Measurements from ENCODE around the gene CORO2B.

The CORO2B gene

DNA sequence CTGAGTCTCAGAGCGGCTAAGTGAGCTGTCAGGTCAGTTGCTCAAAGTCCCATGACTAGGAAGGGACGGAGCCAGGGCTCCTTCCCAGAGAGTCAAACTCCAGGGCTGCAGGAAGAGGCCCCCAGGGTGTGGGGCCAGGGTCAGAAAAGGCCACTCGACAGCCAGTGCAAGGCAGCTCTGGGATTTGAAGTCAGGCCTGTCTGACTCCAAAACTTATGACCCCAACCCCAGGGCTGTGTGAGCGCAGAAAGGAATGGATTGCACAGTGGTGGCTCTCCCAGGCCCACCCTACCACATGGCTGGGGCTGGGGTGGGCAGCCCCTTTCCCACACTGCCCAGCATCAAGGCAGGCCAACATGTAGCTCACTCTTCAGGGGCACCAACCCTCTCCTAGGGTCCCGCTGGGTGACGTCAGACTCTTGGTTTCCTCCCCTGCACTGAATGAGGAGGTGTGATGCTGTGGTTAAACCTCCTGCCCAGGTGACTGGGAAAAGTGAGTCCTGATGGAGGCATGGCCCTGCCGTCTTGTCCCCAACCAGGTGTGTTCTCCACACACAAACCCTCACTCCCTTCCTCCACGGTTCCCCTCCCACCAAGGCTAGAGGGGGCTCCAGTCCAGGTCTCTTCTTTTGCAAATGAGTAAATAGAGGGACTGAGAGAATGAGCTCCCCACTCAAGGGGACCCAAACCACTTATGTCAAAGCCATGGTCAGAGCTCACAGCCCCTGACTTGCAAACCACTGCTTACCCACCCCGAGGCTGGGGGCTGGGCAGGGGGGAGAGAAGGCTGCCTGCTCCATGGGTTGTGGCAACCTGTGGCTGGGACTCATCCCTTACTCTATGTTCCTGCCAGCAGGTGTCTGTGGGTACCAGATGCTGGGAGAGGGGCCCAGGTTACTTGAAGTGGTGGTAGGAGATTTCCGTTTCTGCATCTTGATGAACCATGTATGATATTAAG lies 23.8 kb upstream of the CORO2B start:
- no peak for DNase-seq

DNA sequence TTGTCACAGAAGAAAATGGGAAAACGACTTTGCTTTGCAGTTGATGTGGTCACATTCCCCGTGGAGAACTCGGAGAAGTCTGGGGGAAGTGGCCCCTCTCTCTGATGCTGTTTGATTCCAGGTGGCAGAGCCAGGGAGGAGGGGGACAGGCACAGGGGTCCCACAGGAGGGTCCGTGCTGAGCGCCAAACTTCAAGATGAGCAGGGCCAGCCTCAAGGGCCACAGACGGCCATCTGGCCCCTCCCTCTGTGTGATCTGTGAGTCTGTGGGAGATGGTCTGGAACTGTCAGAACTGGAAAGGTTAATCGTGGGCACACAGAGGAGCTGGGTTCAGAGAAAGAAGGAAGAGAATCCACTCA lies 23.1 kb upstream of the CORO2B start:
- no peak for DNase-seq

DNA sequence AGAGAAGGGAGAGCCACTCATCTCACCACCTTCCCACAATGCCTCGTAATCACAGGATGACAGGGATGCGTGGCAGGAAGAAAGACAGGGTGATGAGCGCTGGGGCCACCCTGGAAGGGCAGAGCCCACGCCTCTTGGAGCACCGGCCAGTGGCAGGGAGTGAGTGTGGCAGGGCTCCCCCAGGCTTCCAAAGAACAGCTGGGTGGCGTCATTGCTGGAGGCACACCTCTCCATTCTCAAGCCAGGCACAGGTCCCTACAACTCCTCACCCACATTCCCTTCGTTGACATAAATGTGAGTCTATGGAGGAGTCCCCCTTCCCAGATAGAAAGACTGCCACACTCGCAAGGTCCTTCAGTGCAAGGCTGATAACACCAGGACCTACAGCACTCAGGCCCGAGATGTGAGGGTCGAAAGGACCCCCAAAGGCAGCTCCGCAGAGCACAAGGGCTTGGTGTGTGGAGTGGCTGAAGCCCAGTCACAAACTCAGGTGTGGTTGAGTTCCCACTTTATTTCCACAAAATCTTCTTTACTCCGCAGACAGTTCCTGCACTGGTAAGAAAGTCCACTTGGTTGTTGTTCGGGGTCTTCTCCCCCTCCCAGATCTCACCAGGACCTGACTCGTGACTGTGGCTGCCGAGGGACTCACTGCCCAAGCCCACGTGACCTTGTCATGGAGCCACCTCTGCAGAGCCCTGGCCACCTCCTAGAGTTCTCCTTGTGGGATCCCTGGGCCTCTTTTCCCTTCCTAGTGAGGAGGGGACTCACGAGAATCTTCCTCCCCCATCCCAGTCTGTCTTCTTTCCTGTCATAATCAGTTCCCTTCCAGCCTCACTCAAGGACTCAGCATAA lies 22.4 kb upstream of the CORO2B start:
- no peak for DNase-seq

DNA sequence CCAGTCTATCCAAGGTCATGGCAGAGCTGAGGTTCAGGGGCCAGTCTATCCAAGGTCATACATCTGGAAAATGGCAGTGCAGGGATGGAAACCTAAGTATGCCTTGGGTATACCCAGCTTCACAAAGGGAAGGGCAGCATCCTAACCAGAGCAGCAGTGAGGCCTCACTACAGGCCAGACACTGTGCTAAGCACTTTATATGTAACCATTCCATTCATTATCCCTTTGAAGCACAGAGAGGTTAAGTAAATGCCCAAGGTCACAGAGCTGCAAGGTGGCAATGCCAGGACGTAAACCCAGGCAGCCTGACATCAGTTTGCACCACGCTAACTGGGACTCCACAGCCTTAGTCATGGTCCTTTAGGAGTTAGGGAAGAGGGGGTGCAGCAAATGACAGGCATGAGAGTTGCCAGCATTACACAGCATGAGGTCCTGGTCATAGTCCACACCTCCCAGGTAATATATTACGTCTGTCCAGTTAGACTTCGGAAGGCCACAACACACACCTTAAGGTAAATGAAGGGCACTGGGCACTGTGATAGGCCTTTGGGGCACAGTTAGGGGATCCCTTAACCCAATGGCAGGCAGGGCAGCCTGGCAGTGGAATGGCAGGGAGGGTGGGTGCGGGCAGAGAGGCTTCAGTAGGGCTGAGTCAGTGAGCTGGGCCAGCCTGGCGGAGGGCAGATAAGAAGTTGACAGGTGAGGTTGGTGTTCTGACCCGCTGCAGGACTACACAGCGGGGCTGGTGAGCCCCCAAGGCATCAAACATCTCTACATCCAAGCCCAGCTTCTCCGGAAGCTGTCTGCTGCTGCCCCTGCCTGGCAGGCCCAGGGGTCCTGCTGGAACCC lies 21.1 kb upstream of the CORO2B start:
- DNase-seq = no peak

DNA sequence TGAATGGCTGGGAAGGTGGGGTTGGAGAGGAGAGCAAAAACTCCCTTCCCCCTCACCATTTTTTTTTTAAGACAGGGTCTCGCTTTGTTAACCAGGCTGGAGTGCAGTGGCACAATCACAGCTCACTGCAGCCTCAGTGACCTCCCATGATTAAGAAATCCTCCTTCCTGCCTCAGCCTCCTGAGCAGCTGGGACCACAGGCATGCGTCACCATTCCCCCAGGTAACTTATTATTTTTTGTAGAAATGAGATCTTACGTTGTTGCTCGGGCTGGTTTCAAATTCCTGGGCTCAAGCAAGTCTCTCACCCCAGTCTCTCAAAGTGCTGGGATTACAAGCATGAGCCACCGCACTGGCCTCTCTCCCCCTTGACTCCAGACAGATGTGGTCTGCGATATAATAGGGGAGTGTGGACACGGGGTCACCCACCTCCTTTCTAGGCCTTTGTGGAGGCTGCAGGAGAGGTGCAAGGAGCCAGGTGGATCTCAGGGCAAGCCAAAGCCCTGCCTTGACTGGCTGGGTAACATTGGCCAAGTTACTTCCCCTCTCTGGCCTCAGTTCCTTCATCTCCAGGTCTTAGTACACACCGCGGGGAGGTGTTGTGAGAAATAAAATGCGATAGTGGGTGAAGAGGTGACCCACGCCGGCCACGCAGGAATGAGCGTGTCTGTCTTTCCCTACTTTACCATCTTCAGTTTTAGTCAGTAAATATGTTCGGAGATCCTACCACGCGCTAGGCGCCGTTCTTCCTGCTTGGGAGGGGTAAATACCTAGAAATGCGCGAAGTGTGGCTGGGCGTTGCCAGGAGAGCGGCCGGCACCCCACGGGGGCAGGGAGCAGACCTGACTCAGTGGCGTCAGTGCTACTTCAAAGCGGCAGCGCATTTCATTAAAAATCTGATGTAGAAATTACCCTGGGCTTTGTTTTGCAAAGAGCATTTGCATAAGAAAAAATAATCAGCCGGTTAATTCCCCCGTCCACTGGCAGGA lies 20.2 kb upstream of the CORO2B start:
- peak in 1 of 2 experiments; percentile 16 for DNase-seq

DNA sequence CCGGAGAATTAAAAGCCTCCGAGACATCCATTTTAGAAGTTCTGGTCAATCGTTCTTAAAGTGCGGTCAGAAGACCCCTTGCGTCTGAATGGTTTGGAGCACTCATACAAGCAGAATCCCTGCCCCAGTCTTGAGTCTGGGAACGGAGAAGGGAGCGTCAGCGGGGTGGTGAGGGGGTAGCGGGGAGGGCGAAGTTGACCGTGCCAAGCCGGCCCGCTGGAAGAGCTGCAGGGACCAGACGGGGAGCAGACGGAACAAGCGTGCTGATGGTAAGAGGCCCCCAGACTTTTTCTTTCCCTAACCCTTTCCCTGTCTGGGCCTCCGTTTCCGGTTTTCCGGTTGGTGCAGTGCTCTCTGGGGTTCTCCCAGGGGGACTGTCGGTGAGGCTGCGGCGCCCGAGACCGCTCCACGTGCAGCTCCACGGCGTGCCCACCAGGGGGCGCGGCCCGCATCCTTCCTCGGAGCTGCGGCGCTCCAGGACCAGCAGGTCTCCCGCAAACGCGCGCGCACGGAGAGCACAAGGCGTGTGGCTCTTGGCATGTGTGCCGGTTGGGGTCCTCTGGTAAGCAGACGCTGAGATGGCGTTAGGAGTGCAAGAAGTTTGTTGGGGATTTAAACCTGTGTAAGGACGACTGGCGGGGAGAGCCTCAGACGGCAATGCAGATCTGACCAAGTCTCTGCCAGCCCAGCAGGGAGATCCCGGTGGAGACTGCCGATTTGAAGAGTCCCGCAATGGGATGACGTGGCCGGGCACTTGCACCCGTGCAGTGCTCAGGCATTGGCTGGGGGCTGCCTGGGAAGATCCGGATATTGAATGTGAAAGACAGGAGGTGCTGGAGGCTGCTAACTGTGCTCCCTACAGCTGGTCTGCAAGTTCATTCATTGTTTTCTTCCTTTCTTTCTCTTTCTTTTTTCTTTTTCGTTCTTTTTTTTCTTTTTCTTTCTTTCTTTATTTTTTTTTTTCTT lies 19.2 kb upstream of the CORO2B start:
- peak; percentile 75 to 80 for DNase-seq

DNA sequence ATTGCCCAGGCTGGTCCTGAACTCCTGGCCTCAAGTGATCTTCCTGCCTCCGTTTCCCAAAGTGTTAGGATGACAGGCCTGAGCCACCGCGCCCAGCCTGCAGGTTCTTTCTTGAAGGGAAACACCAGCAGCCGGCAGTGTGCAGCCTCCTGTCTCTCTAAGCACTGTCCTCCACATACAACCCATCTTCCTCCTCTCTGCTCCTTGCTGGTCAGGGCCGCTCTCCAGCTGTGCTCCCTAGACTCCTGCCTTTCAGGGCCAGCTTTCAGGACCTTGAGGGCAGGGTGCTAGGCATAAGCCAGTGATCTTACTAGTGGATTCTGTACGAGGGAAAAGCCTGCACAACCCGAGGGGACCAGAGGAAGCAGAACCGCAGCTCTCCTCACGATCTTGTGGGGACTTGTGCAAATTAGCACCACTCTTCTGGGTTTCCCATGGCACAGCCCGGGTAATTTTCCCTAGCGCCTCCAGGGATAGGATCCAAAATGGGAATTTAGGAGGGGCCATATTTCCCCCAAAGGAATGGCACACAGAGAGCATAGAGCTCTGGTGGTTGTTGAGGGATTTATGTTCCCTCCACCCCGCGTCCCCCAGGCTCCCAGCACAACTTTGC lies 18.2 kb upstream of the CORO2B start:
- DNase-seq = no peak

- no peak for DNase-seq
Observed at GRCh38 chr15:68561171-68561900, 17.5 kb upstream of the CORO2B start.

- DNase-seq = no peak
Observed at GRCh38 chr15:68561901-68562300, 16.9 kb upstream of the CORO2B start.

GRCh38 chr15:68564173-68564572 lies 14.6 kb upstream of the CORO2B start:
- no peak for DNase-seq

GRCh38 chr15:68565234-68565633 lies 13.6 kb upstream of the CORO2B start:
- DNase-seq = no peak

DNA sequence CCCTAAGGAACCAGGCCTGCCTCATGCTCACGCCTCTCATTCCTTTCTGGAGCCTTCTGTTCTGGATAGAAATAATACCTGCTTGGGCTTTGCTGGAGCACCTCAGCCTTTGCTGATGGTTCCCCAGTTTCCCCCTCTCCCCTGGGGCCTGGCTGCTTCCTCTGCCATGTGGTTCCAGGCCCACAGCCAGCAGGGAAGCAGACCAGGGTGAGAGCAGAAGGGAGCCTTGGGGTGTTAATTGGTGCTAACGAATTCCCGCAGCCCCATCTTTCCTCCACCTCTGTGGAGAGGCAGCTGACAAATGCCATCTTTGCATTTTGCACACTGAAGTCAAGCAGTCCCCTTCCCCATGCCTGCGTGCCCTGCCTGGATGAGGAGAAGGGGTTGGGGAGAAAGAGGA lies 13.1 kb upstream of the CORO2B start:
- no peak for DNase-seq

DNA sequence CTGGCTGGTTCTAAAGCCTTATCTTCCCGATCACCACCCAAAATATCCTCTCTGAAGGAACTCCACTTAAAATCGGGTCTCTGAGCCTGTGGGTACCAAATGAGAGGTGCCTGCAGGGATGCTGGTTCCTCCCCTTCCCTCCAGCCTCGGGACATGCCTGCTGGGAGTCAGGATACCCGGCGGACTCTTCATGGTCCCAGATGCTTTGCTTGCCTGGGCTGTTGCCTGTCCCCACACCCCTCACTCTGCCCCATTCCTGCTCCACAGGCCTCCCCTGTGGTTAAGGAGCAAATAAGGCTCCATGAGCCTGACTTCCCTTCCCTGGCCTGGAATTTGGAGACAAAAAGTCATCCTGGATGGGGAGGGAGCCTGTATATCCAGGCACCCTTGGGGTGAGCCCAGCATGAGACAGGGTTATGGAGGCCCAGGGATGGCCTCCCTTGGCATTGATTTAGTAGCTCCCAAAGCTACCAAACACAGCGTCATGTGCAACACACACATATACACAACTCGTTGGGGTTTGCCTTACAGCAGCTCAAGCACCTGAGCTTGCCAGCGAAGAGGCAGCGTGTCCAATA lies 12.3 kb upstream of the CORO2B start:
- DNase-seq = no peak

DNA sequence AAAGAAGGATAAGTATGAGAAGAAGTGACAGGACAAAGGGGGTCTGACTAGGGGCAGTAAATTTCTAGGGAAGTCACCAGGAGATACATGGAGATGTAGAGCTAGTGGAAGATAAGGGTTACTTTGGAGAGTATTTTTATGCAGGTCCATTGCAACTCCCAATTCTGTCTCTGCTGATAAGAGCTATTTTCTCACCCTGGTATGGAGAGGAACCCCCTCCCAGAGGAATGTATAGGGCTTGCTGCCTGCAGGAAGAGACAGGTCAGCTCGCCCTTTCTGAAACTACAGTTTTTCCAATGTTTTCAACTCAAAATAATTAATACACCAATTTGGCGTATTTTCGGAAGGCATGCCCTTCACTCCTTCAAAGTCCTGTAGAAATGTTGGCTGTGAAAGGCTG lies 11.4 kb upstream of the CORO2B start:
- no peak for DNase-seq

GRCh38 chr15:68570974-68571373 lies 7.8 kb upstream of the CORO2B start:
- DNase-seq = no peak

GRCh38 chr15:68571582-68571981 lies 7.2 kb upstream of the CORO2B start:
- DNase-seq = no peak

DNA sequence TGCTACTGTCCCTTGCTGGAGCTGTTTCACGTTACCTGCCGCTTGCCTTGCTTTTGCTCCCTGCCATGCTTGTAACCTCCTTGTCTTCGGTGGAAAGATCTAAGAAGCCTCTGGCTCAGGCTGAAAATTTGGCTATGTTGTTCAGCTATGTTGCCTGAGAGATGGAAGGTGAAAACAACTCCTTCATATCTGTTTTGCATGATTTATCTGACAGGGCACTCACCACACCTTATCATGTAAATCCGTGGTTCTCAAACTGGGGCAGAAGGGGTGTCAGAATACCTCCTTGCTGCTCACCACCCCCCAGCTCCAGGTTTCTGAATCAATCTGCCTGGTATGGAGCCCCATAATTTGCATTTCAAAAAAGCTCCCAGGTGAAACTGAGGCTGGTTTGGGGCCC lies 6.5 kb upstream of the CORO2B start:
- DNase-seq = no peak

DNA sequence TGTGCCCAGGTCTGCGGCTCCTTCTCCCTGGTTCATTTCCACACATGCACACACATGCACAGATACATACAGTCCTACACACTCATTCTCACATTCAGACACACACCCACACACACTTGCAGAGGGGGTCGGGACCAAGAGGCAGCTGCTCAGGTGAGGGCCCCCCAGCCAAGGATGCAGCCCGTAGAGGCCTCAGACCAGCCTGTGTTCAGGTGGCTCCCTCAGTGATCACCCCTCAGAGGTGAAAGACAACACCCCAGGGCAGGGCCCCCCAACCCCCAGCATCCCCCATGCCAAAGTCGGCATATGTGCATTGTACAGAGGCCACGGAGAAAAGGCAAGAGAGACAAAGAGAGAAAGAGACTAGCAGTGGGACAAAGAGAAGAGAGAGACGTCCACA lies 5.9 kb upstream of the CORO2B start:
- no peak for DNase-seq

DNA sequence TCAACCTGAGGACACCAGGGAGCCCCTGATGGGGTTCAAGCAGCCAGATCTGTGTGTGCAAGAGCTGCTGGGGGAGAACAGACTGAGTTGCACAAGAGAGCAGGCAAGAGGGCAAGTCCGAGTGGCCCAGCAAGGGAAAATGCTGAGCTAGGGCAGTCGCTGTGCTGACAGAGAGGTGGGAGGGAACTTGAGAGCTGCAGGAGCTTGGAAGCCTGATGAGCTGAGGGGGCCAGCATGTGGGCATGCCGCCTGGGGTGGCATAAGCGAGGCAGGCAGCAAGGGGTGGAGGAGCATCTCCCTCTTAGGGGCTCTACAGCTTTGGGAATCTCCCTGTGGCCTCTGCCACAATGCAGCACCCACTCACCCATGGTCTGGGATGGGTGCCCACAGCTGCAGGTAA lies 4.7 kb upstream of the CORO2B start:
- no peak for DNase-seq
